Uterus (tissue), 2 donors: Measurements from ENCODE around the gene PMS2.
"Not testable (repeated sequence)": the region's sequence is repeated elsewhere in the genome, so short reads cannot be mapped to it uniquely, and the experiment has no call there.

Experiments used
- CTCF ChIP-seq, 4 experiments: fragments of 200-600 bp in 2 of 4; fragments of 450-650 bp in 2 of 4; sonication (generic) in 2 of 4; IDR thresholded peaks; one replicate each; pipeline ENCODE4 v1.5.1; 2016 to 2019; ENCODE audit warnings: antibody characterized with exemption in 4 of 4, mild to moderate bottlenecking in 2 of 4, moderate library complexity in 1 of 4
- POLR2A ChIP-seq, 2 donors: fragments of 450-650 bp; IDR thresholded peaks; one replicate each; pipeline ENCODE4 v1.6.1; 2016; ENCODE audit warnings: antibody characterized with exemption in 2 of 2, mild to moderate bottlenecking in 1 of 2, moderate library complexity in 1 of 2

- not testable (repeated sequence) for TF ChIP-seq POLR2A, CTCF (IDR thresholded peaks at IDR 0.05)
These were observed 1.5 kb upstream of the PMS2 start for GRCh38 chr7:6010370-6010769.
